WTC11 (cell line): Measurements from ENCODE around the gene BNC2. TPM values are rescaled to one million over a fixed set of nuclear protein-coding genes. Genes with fewer than 3 reads are reported as not detected.

ENCODE experiments used
- ATAC-seq: fragments of 200-7000 bp; cut with Tn5 transposase; 2 replicates; pipeline ENCODE4 v1.10.0; 2021; ENCODE audit warnings: mild to moderate bottlenecking, moderate library complexity
- Bru-seq: library from RNA; stranded (reverse); fragments of 400-500 nt; gene quantifications from one replicate; lab custom pipeline; 2021; lab: Mats Ljungman, UMichigan
- CTCF ChIA-PET: fragments of 300-600 bp; sonication (Branson Sonifier 250); formaldehyde crosslinking; loops from one replicate; lab custom pipeline; 2021; ENCODE audit warnings: antibody characterized with exemption; lab: Charles Lee
- POLR2A ChIA-PET: fragments of 350-600 bp; sonication (Branson Sonifier 250); formaldehyde crosslinking; loops from one replicate; lab custom pipeline; 2021; ENCODE audit warnings: antibody characterized with exemption; lab: Charles Lee
- DNase-seq: peaks from one replicate; pipeline ENCODE4 v3.0.0; 2021; ENCODE audit warnings: low spot score
- H3K27ac Mint-ChIP-seq: 2 replicates; pipeline ENCODE4 v1.8.0; 2021; ENCODE audit warnings: mixed read lengths
- H3K27me3 Mint-ChIP-seq: 2 replicates; pipeline ENCODE4 v1.8.0; 2021; ENCODE audit warnings: low read depth, mild to moderate bottlenecking, moderate library complexity, mixed read lengths
- H3K36me3 Mint-ChIP-seq: 2 replicates; pipeline ENCODE4 v1.8.0; 2021; ENCODE audit warnings: mixed read lengths
- H3K4me1 Mint-ChIP-seq: 2 replicates; pipeline ENCODE4 v1.8.0; 2022; ENCODE audit warnings: mixed read lengths
- H3K4me3 Mint-ChIP-seq: 2 replicates; pipeline ENCODE4 v1.8.0; 2021; ENCODE audit warnings: mild to moderate bottlenecking, moderate library complexity, mixed read lengths
- H3K9me3 Mint-ChIP-seq: 2 replicates; pipeline ENCODE4 v1.8.0; 2021; ENCODE audit warnings: mixed read lengths
- ATF1 ChIP-seq: sonication (generic); formaldehyde crosslinking; IDR thresholded peaks from 2 replicates; pipeline ENCODE4 v1.8.1; 2023; ENCODE audit warnings: mild to moderate bottlenecking, moderate library complexity, missing genetic modification reagents
- ELF4 ChIP-seq: sonication (generic); formaldehyde crosslinking; IDR thresholded peaks from 2 replicates; pipeline ENCODE4 v1.8.1; 2022; ENCODE audit warnings: low read depth, mild to moderate bottlenecking, moderate library complexity, missing genetic modification reagents
- ETV6 ChIP-seq: sonication (generic); formaldehyde crosslinking; IDR thresholded peaks from 2 replicates; pipeline ENCODE4 v1.8.1; 2022; ENCODE audit warnings: mild to moderate bottlenecking, missing genetic modification reagents
- FOXJ3 ChIP-seq: sonication (generic); formaldehyde crosslinking; IDR thresholded peaks from 2 replicates; pipeline ENCODE4 v1.9.0; 2021; ENCODE audit warnings: missing genetic modification reagents, mild to moderate bottlenecking, borderline replicate concordance
- FOXP1 ChIP-seq: sonication (generic); formaldehyde crosslinking; IDR thresholded peaks from 2 replicates; pipeline ENCODE4 v1.8.0; 2022; ENCODE audit warnings: missing genetic modification reagents, mild to moderate bottlenecking, moderate library complexity, borderline replicate concordance
- NFE2L1 ChIP-seq: sonication (generic); formaldehyde crosslinking; IDR thresholded peaks from 2 replicates; pipeline ENCODE4 v1.8.1; 2023; ENCODE audit warnings: missing genetic modification reagents
- SMAD3 ChIP-seq: sonication (generic); formaldehyde crosslinking; IDR thresholded peaks from 2 replicates; pipeline ENCODE4 v1.8.0; 2022; ENCODE audit warnings: missing genetic modification reagents, mild to moderate bottlenecking, borderline replicate concordance
- SP1 ChIP-seq: sonication (generic); formaldehyde crosslinking; conservative IDR thresholded peaks from 2 replicates; pipeline ENCODE4 v1.8.1; 2022; ENCODE audit warnings: missing genetic modification reagents
- TCF7 ChIP-seq: sonication (generic); formaldehyde crosslinking; IDR thresholded peaks from 2 replicates; pipeline ENCODE4 v1.8.0; 2022; ENCODE audit warnings: mild to moderate bottlenecking, low read depth, missing genetic modification reagents, moderate library complexity
- TEAD1 ChIP-seq: sonication (generic); formaldehyde crosslinking; IDR thresholded peaks from 2 replicates; pipeline ENCODE4 v1.8.0; 2022; ENCODE audit warnings: mild to moderate bottlenecking, missing genetic modification reagents
- ZNF317 ChIP-seq: sonication (generic); formaldehyde crosslinking; IDR thresholded peaks from 2 replicates; pipeline ENCODE4 v1.8.1; 2023; ENCODE audit warnings: low read depth, mild to moderate bottlenecking, moderate library complexity, missing genetic modification reagents, borderline replicate concordance
- long read RNA-seq, 3 experiments: library from RNA in 1 of 3; library from capped mRNA in 1 of 3; library from polyadenylated mRNA in 1 of 3; unstranded in 2 of 3; stranded (forward) in 1 of 3; transcript quantifications; one replicate each; pipeline ENCODE4 v2.0.0, GENCODE V29; 2021
- total RNA-seq: library from RNA; stranded (reverse); gene quantifications from 3 replicates; pipeline ENCODE4 v1.2.3, GENCODE V29; 2021
- TF ChIP-seq, protein P1 (sequence below): sonication (generic); formaldehyde crosslinking; IDR thresholded peaks from 2 replicates; pipeline ENCODE4 v1.8.0; 2023; ENCODE audit warnings: missing genetic modification reagents
- TF ChIP-seq, protein P2 (sequence below): sonication (generic); formaldehyde crosslinking; IDR thresholded peaks from 2 replicates; pipeline ENCODE4 v1.8.0; 2023; ENCODE audit warnings: missing genetic modification reagents, mild to moderate bottlenecking, borderline replicate concordance
- TF ChIP-seq, protein P3 (sequence below): sonication (generic); formaldehyde crosslinking; IDR thresholded peaks from 2 replicates; pipeline ENCODE4 v1.8.1; 2022; ENCODE audit warnings: low read depth, missing genetic modification reagents, borderline replicate concordance

The BNC2 gene, protein sequence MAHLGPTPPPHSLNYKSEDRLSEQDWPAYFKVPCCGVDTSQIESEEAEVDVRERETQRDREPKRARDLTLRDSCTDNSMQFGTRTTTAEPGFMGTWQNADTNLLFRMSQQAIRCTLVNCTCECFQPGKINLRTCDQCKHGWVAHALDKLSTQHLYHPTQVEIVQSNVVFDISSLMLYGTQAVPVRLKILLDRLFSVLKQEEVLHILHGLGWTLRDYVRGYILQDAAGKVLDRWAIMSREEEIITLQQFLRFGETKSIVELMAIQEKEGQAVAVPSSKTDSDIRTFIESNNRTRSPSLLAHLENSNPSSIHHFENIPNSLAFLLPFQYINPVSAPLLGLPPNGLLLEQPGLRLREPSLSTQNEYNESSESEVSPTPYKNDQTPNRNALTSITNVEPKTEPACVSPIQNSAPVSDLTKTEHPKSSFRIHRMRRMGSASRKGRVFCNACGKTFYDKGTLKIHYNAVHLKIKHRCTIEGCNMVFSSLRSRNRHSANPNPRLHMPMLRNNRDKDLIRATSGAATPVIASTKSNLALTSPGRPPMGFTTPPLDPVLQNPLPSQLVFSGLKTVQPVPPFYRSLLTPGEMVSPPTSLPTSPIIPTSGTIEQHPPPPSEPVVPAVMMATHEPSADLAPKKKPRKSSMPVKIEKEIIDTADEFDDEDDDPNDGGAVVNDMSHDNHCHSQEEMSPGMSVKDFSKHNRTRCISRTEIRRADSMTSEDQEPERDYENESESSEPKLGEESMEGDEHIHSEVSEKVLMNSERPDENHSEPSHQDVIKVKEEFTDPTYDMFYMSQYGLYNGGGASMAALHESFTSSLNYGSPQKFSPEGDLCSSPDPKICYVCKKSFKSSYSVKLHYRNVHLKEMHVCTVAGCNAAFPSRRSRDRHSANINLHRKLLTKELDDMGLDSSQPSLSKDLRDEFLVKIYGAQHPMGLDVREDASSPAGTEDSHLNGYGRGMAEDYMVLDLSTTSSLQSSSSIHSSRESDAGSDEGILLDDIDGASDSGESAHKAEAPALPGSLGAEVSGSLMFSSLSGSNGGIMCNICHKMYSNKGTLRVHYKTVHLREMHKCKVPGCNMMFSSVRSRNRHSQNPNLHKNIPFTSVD
- total RNA-seq (28.1 to 33.3 TPM (median 29.3 TPM) in 3 replicates), Bru-seq, nascent RNA (percentile 76 among the genes with signal in this experiment)
- long read RNA-seq, experiment 1, full-length matches to known transcripts = 2 of 56 reads
- long read RNA-seq, experiment 1, partial matches to known transcripts = 7 of 56 reads
- long read RNA-seq, experiment 1, other reads (novel, unspliced or antisense) = 47 of 56 reads
- long read RNA-seq, experiment 2, partial matches to known transcripts = 2 of 19 reads
- long read RNA-seq, experiment 2, other reads (novel, unspliced or antisense) = 17 of 19 reads
- long read RNA-seq, experiment 3, partial matches to known transcripts = 0 of 3 reads
- long read RNA-seq, experiment 3, other reads (novel, unspliced or antisense) = 3 of 3 reads

DNA sequence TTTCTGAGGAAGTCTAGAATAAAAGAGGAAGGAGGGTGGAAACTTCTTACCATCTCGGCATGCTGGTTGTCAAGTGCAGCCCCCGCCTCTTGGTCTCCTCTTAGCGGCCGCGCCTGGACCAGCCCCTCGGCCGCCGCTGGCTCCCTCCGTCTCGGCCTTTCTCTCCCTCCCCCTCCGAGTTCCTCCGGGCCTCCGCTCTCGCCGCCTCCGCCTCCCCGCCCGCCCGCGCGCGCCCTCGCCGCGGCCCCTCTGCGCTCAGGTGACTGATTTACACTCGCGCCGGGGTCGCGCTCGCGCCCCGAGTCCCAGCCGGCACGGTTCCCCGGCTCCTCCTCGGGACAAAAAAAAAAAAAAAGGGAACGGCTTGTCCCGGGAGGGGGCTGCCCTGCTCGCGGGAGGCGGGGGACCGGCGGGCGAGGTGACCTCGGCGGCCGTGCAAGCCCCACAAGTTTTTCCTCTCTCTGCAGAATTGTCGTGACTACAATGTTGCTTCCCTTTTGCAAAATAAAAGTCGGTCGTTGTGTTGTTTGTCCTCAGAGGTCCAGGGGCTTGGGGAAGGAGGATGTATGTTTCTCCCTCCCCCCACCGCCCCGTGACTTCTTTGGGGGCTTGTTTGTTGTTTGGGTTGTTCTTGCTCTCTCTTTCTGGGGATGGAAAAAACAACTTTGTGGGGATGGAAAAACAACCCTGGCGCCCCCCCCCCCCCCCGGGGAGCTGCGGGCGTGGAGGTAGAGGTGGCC lies at the start of gene BNC2:
TSS of gene BNC2 (minus strand) at position 75 of the 740 bp plus-strand sequence. CDS start at position 53, 22 bp downstream.
- Mint-ChIP-seq H3K4me3 (peak within 1 kb of the TSS; percentile 97), H3K27me3 (no peaks in the 10 kb centered on the region; the same call in 1 of the 2 replicates), H3K27ac (peak within 1 kb of the TSS; percentile 99), H3K36me3 (no peaks in the 10 kb centered on the region), H3K4me1 (peaks cover 57% of the 10 kb centered on the region), H3K9me3 (0 out of 2 replicates have a peak, but pooled peaks cover under 1% of the 10 kb centered on the region)
- CTCF ChIA-PET = interaction anchor here (0.5 to 0.9 kb wide), 5 partner anchors 45 to 619 kb away, joined by 3 read pairs; no protein-coding TSS in a partner anchor
- ATAC-seq (peak; percentile 74), DNase-seq (peak; percentile 81)
- POLR2A ChIA-PET = interaction anchor here (0.5 to 1.2 kb wide), 5 partner anchors 51 to 156 kb away, joined by 3 to 4 read pairs (median 4); no protein-coding TSS in a partner anchor
- TF ChIP-seq, protein P1, sequence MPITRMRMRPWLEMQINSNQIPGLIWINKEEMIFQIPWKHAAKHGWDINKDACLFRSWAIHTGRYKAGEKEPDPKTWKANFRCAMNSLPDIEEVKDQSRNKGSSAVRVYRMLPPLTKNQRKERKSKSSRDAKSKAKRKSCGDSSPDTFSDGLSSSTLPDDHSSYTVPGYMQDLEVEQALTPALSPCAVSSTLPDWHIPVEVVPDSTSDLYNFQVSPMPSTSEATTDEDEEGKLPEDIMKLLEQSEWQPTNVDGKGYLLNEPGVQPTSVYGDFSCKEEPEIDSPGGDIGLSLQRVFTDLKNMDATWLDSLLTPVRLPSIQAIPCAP (CRISPR knock-in tag) = no peak
- TF ChIP-seq SP1 = peak; percentile 30; the same call in 1 of the 2 replicates
- TF ChIP-seq, protein P2, sequence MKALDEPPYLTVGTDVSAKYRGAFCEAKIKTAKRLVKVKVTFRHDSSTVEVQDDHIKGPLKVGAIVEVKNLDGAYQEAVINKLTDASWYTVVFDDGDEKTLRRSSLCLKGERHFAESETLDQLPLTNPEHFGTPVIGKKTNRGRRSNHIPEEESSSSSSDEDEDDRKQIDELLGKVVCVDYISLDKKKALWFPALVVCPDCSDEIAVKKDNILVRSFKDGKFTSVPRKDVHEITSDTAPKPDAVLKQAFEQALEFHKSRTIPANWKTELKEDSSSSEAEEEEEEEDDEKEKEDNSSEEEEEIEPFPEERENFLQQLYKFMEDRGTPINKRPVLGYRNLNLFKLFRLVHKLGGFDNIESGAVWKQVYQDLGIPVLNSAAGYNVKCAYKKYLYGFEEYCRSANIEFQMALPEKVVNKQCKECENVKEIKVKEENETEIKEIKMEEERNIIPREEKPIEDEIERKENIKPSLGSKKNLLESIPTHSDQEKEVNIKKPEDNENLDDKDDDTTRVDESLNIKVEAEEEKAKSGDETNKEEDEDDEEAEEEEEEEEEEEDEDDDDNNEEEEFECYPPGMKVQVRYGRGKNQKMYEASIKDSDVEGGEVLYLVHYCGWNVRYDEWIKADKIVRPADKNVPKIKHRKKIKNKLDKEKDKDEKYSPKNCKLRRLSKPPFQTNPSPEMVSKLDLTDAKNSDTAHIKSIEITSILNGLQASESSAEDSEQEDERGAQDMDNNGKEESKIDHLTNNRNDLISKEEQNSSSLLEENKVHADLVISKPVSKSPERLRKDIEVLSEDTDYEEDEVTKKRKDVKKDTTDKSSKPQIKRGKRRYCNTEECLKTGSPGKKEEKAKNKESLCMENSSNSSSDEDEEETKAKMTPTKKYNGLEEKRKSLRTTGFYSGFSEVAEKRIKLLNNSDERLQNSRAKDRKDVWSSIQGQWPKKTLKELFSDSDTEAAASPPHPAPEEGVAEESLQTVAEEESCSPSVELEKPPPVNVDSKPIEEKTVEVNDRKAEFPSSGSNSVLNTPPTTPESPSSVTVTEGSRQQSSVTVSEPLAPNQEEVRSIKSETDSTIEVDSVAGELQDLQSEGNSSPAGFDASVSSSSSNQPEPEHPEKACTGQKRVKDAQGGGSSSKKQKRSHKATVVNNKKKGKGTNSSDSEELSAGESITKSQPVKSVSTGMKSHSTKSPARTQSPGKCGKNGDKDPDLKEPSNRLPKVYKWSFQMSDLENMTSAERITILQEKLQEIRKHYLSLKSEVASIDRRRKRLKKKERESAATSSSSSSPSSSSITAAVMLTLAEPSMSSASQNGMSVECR (CRISPR knock-in tag) = peak; percentile 36; the same call in 1 of the 2 replicates
- no peak for TF ChIP-seq FOXJ3 (CRISPR knock-in tag)
- TF ChIP-seq, protein P3, sequence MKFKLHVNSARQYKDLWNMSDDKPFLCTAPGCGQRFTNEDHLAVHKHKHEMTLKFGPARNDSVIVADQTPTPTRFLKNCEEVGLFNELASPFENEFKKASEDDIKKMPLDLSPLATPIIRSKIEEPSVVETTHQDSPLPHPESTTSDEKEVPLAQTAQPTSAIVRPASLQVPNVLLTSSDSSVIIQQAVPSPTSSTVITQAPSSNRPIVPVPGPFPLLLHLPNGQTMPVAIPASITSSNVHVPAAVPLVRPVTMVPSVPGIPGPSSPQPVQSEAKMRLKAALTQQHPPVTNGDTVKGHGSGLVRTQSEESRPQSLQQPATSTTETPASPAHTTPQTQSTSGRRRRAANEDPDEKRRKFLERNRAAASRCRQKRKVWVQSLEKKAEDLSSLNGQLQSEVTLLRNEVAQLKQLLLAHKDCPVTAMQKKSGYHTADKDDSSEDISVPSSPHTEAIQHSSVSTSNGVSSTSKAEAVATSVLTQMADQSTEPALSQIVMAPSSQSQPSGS (CRISPR knock-in tag) = no peak
- TF ChIP-seq ETV6 (CRISPR knock-in tag) = peak; percentile 59; the same call in 1 of the 2 replicates
- TF ChIP-seq TEAD1 (CRISPR knock-in tag) = 0 out of 2 replicates have a peak, but pooled peaks have one; percentile 35
- TF ChIP-seq TCF7 (CRISPR knock-in tag) = no peak

DNA sequence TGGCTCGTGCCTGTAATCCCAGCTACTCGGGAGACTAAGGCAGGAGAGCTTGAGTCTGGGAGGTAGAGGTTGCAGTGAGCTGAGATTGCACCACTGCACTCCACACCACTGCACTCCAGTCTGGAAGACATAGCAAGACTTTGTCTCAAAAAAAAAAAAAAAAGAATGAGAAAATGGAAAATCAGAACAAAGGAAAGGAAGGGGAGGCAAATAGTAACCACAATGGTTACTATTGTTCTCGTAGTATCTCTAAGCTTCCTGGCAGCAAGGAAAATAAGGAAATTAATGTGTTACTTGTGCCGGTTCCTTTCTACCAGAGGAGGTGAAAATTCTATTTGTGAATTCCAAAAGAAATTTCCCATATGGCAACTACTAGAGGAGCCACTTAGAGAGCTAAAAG lies 48.5 kb upstream of the BNC2 start:
- peaks cover 22% of the 10 kb centered on the region for H3K9me3 Mint-ChIP-seq
- CTCF ChIA-PET = no interaction called here
- H3K36me3 Mint-ChIP-seq = peaks cover 8% of the 10 kb centered on the region
- DNase-seq = no peak
- H3K27ac Mint-ChIP-seq = no peak overlapping the region
- POLR2A ChIA-PET = no interaction called here
- H3K4me1 Mint-ChIP-seq = 0 out of 2 replicates have a peak, but pooled peaks cover 2% of the 10 kb centered on the region
- ATAC-seq = no peak
- H3K4me3 Mint-ChIP-seq = no peak overlapping the region
- TF ChIP-seq SMAD3 (no peak), NFE2L1 (CRISPR knock-in tag) (no peak), ELF4 (no peak), FOXP1 (CRISPR knock-in tag) (no peak), ATF1 (CRISPR knock-in tag) (no peak), ZNF317 (CRISPR knock-in tag) (no peak)
- peaks cover 59% of the 10 kb centered on the region for H3K27me3 Mint-ChIP-seq
